Daoy (cell line): Measurements from ENCODE around the gene ASTN2. TPM values are rescaled to one million over a fixed set of nuclear protein-coding genes. Genes with fewer than 3 reads are reported as not detected.

Experiments used
- DNase-seq: peaks from one replicate; pipeline ENCODE4 v3.0.0-alpha.2; 2015; ENCODE audit warnings: low read depth
- total RNA-seq: library from RNA; depleted of rRNA; stranded (reverse); fragments of >200 nt; shearing (Covaris generic); gene quantifications from 2 replicates; pipeline ENCODE4 v1.2.3, GENCODE V29; 2014

The ASTN2 gene
- total RNA-seq, 1 experiment from 2014 or later = 5.7 TPM

DNA sequence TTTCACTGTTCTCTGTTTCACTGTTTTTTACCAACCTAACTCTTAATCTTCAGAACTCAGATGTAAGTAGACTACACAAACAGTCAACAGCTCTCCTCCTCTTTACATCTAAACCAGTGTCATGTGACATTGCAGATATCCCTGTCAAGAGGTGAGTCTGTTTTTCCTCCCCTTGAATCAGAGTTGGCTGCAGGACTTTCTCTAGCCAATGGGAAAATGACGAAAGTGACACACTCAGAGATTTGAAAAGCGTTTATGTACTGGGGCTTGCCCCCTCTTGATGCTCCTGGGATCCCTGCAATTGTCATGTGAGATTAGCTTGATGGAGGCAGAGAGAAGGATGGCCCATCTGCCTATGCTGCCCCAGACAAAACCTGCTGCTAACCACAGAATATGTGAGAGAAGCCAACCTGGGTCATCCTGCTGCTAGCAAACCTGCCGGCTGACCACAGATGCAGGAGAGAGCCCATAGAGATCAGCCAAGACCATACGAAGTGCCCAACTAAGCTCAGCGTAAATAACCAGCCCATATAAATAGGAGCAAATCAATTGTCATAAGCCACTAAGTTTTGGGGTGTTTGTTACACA, 111.1 kb downstream of the ASTN2 start:
- no peak for DNase-seq

DNA sequence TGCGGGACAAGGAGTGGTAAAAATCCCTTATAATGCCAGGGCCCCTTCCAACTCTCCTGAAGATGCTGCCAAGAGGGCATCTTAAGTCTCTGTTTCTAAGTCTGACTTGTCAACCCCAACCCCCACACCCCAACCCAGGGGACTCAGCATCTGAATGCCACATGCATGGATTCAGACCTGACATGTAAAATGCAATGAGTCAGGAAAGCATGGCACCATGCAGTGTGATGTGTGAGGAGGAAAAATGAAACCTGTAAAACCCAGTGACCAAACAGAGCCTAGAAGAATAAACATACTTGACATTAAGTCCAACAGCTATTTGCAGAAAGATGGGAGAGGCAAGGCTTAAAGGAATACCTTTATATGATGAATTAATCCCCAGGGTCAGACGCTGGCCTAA, 112.4 kb downstream of the ASTN2 start:
- DNase-seq = no peak

DNA sequence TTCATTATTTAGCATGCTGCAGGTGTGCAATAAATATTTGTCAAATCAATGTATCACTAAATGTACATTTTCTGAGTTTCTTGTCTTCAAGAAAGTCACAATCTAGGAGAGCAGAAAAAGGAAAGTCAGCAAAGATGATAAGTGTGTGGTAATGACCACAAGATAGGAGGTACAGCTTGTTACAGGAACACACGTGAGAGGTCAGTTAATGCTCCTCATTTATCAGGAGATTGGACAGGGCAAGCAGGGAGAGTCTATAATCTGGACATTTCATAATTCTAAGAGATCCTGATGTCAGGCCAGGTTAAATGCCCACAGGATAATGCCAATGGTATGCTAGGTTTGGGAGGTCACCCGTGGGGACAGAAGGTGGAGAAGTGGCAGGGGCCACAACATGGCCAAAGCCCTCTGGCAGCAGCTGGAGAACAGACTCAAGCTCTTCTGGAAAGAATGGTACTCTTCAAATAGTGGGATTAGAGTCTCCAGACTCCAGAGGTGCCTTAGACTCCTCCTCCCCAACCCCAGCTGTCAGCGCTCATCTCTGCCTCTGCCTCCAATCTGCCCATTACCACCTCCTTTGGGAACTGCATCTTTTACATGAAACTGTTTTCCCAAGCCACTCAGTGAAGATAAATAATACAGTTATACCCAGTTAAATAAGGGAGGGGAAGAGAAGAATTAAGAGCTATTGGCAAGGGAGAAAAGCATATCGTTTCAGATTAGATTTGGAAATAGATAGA, 114.3 kb downstream of the ASTN2 start:
- DNase-seq = no peak

DNA sequence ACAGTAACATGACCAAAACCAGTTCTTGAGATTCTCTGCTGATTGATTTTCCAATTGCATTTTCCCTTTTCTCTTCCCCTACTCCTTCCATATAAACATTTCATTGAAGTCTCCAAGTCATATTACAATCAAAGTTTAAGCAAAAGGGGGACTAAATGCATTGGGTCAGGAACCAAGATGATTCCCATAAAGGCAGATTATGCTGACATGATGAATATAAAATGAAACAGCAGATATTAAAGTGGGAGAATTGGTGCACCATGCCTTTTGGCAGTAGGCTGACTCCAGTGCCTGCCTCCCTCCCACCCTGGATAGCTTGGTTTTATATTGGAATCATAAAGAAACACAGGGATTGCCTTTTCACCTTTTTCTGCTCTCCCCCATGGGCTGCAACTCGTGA, 118.4 kb downstream of the ASTN2 start:
- DNase-seq = no peak

DNA sequence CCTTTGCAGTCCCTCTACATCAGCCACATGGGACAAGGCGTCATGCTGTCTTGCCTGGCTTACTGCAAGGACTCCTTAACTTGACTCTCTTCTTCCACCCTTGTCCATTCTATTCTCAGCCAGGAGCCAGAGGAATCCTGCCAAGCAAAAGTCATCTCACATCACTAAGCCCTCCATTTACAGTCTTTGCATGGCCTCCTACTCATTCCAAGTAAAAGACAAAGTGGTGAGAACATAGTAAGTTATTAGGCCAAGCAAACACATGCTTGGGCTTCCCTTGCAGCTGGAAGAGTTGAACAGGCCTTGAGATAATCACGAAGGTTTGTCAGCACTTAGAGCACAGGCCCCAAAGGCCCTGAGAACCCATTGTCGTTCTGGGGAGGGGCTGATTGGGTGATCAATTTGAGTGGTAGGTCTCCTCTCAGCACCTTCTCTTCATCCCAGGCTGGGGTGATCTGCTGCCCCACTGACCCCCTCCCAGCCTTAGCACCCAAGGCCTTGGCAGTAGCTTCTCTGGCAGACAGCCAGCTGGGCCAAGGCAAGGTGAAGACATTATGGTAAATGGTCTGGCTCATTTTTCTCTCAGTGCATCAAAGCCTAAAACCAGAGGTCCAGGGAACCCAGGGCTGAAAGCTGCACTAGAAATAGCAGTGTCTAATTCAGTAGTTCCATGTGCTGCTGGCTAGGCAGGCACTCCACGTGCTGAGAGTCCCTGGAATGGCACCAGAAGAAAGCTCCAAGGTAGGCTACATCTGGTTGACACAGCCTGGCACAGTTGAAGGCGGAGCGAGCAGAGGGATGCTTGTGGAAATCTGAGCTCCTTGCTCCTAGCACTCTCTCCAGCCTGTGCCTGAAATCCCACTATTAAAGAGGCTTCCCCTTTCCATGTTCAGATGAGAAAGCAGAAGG, 121.4 kb downstream of the ASTN2 start:
- DNase-seq = no peak

DNA sequence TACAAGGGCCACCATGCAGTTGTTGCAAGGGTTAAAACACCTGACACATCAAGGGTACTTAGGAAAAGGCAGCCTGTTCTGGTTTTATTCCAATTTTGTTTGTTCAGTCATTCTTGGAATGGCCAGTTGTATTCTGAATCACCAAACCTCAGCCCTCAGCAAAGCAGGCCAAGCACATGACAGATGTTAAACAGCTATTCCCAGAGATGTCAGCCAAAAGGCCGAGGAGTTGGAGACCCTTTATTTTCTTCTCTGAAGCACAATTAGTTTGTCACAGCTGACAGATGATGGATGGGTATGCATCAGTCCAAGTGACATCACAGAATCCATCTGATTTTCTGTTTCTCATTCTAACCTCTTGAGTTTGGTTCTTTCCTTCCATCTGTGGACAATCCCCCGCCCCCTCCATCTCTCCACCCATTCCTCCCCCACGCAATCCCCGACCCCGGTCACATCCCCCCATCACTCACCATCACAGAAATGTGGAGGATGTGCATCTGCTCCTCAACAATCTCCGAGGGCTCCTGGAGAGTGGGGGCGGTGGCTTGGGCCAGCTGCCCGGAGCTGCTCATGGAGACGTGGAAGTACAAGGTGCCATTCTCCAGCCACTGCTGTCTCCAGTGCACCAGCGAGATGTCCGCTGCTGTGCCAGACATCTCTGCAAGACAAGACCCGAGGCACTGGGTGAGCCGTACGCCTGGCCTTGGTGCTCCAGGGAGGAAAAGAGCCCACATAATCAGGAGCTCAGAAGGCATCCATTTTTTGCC, 123.8 kb downstream of the ASTN2 start:
- no peak for DNase-seq

DNA sequence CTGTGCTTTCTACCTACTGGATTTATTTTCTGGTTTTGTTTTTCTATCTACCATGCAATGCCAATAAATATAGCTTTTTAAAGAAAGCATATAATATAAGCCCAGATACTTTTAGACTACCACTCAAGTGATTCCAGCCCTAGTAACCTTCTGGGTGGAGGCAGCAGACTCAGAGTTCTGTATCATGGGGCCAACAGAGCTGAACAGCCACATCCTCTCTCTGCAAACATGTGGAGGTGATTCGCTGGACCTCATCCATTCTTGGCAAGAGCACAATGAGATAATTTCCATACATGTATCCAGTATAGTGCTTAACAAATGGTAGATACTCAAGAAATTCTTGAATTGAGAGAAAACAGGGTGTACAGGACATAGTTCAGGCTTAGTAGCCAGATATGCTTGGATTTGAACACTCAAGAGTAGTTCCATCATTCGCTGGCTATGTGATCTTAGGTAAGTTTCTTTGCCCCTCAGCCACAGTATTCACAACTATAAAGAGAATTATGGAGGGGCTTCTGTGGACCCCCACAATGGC, 124.5 kb downstream of the ASTN2 start:
- DNase-seq = no peak

DNA sequence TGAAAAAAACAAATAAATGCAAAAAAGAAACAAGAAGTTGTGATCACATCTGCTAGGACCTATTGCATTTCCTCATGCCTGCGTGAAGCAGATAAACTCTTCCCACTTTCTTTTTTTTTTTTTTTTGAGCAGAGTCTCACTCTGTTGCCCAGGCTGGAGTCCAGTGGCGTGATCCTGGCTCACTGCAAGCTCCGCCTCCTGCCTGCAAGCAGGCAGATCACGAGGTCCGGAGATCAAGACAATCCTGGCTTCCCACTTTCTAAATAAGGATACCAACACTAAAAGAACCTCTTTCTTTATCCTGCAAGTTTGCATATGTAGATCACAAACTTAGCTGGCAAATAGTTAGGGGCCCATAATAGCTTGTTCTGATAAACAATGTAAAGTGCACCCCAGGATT, 128.6 kb downstream of the ASTN2 start:
- DNase-seq = no peak

DNA sequence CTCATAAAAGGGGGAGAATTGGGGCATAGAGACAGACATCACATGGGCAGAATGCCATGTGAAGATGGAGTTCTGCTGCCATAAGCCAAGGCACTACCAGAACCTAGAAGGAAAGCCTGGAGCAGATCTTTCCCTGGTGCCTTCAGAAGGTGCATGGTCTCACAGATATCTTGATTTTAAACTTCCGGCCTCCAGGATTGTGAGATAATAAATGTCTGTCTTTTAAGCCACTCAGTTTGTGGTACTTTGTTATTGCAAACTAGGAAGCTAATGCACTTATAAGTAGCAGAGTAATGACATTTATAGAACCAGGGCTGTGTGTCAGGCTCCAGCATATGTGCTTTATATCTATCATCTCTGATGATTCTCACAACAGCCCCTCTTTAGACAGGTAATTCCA, 130.4 kb downstream of the ASTN2 start:
- no peak for DNase-seq

DNA sequence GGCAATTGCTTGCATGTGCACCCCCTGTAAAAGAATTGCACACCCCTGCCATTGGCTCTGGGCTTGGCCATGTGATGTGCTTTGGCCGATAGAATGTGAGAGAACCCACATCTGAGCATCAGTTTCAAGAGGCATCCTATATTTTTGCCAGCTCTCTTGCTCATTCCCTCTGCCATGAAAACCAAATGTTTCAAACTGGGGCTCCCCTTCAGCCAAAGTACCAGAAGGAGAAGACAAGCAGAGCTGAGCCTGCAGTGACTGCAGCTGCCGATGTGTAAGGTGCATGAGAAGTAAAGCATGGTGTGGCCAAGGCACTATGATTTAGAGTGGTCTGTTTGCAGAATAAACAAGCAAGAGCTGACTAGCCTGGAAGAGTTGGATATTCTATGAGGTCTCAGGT, 132.3 kb downstream of the ASTN2 start:
- no peak for DNase-seq

DNA sequence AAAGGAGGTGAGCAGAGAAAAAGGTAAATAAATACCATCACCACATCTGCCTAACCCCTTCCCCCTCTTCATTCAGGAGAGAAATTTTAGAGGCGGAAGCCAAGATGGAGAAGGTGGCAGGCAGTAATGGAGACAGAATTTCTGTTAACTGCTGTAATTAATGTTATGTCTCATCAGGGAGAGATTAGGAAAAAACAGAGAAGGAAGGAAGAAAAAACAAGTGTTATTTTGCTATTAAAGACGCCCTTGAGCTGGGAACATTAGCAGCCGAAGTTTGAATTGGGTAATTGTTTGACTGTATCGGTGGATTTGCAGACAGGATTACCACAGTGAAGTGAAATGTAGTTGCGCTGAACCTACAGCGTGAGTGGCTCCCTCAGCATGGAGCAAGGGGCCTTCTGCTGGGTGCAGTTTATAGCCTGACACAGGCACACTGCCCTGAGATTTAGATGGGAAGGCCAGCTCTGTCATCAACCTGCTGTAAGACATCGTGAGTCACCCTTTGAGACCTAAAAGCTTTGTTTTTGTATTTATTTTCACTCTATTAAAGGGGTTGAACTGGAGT, 136.3 kb downstream of the ASTN2 start:
- no peak for DNase-seq

DNA sequence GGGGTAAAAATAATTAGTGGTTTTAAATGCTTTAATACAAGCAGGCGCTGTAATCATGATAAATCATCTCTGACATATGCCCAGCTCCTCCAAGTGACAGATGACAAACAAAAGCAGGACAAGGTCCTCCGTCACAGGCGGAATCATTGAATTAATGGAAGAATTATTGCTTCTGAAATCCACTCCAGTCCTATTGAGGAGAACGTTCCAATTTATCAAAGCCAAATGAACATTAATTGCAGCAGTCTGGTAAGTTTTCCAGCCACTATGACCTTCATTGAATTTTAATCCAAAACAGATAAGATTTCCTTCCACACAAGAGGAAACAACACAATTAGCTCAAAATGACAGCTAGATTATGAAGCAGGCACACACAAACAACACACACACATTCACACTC, 136.8 kb downstream of the ASTN2 start:
- no peak for DNase-seq

DNA sequence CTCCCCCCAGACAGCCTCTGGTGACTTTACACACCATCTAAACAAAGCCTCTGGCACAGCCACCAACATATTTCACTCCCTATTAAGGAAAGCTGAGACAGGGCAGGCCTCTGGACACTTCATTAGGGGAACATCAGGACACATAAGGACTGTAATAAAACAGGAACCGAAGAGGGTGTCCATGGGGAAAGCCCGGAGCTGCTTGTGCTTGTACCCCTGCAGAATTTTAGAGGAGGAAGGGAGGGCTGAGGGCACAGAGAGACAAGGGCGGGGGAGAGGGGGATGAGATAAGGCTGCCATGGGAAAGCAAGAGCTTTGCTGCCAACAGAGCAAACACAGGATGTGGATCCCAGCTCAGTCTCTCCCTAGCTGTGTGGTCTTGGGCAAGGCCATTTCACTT, 138.4 kb downstream of the ASTN2 start:
- no peak for DNase-seq

DNA sequence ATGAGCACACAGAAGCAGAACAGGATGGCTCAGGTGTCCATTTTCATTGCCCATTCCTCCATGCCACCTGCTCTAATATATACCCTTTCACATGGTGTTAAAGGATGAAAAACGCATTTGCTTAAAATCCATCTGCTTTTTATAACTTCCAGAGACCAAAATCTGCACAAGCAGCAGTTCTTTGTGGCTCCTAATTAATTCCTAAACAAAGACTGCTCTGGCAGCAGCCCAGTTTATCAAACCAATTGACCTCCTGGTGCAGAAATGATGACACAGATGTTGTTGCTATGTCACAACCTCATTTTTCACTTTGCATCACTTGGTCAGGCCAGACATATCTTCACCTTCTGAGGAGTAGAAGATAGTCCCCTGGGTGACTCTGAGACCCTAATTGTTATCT, 141.2 kb downstream of the ASTN2 start:
- no peak for DNase-seq

DNA sequence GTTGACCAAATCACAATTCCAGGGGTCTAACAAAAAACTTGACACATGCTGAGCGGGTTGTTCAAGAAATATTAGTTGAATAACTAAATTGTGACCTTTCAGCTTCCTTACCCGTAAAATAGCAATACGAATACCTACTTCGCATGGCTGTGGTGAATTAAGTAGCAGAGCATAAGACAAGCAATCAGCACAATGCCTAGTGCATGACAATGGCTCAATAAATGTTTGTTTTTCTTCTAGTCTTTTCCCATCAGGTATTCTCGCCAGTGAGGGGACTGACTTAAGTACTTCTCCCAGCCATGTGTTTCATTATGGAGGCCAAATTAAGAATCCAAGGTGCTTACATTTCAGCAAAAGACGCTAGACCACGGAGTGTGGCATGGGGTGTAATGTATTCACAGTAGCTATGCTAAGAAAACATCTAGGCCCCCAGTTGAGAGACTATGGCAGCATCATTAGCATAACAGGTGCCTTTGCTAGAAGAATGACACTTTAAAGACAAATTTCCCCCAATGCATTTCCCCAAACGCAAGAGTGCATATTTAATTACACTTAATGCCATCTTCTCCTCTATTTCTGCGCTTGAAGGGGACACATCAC, 145.9 kb downstream of the ASTN2 start:
- DNase-seq = no peak

DNA sequence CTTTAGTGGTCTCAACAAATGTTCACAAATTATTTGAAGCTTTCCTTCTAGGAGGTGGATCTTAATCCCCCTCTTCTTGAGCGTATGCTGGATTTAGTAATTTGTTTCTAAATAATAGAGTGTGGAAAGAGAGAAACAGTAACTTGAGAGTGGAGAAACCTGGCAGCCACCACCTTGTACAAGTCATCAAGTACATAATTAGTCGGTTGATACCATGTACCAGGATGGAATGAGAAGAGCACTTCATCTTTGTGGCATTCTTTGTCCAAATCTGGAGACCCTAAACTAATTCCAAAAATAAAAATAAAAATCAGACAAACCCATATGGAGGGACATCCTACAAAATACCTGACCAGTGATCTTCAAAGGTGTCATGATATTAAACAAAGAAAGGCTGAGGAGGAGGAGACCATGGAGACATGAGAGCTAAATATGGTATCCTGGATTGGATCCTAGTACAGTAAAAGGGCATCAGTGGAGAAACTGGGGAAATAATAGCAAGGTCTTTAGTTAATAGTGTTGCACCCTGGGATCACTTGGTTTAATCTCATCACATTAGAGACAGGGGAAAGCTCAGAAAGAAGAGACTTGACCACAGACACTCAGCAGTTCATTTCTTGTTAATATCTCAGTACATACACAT, 147.9 kb downstream of the ASTN2 start:
- no peak for DNase-seq

DNA sequence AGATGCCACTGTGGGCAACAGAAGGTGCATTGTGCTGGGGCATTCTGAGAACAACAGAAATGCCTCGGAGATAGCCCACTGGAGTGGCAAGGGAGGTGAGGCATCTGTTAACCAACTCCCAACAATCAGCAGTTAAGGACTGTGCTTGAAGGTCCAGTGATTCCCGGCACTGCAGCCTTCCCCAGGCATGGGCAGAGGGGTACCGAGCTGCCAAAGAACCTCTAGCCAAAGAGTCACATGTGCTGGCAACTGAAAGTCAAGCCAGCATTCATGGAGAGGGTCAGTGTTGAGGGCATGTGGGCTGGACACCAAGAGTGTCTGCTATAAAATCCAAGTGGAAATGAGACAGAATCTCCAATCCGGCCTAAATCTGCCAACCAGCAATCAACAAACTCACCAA, 149.6 kb downstream of the ASTN2 start:
- DNase-seq = no peak

DNA sequence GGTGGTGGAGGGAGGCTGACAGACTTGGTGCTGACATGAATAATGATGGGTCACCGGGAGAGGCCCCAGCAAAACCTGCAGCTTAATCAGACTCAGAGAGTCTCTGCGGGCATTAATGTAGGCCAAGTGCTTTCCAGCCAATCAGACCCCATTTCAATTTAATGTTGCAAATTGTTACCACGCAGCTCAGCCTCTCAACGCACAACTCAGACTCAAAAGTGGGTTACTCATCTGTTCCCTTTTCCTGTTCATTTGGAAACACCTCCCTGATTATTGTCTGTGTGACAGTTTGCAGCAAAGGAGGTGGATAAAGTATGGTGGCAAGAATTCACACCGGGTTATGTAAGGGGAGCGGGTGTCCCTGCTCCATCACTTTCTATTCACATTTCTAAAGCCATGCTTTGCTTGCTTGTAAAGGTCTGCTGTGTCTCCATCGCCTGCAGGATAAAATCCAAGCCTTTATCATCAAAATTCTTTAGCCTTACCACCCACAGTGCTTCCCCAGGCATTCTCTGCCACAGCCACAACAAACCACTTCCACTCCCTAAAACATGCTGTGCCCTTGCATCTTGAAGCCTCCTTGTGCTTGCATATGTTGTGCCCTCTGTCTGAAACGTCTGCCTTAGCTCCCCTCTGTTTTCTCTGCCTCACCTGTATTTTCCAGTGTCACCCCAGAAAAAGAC, 156.5 kb downstream of the ASTN2 start:
- DNase-seq = no peak

DNA sequence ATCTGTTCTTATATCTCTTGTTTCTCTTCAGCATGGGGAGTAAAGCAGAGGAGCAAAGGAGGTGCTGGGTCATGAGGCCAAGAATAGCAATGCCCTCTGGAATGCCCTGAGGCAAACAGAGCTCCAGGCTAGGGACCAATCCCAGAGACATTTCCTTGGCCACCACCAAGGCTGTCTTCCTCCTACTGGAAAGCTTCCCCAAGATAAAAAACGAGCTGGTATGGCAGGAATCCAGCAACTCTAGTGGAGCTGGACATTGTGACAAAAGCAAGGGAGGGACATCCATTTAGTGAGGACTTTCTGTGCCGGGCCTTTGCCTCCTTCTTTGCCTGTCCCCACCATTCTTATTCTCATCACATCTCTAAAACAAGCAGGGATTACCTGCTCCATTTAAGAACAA, 161.6 kb downstream of the ASTN2 start:
- DNase-seq = no peak
